Left lung (tissue), 10 donors: ENCODE measurements around the gene RPN2. TPM values are rescaled to one million over a fixed set of nuclear protein-coding genes. Genes with fewer than 3 reads are reported as not detected.

Experiments
- ATAC-seq: fragments of 200-7000 bp; cut with Tn5 transposase; one replicate; pipeline ENCODE4 v1.9.1; 2020; ENCODE audit warnings: moderate library complexity
- DNase-seq, 4 donors: peaks; one replicate each; pipeline ENCODE4 v3.0.0-alpha.2; 2013 to 2020
- H3K27ac ChIP-seq, 2 donors: fragments of 200-600 bp; sonication (generic) in 1 of 2; one replicate each; pipeline versions ENCODE4 v1.5.0 to v1.8.0; 2020 to 2021
- H3K27me3 ChIP-seq, 2 donors: fragments of 200-600 bp; sonication (generic) in 1 of 2; one replicate each; pipeline versions ENCODE4 v1.5.0 to v1.8.0; 2020 to 2021
- H3K36me3 ChIP-seq, 2 donors: fragments of 200-600 bp; sonication (generic) in 1 of 2; one replicate each; pipeline versions ENCODE4 v1.5.0 to v1.8.0; 2020 to 2021
- H3K4me1 ChIP-seq, 2 donors: fragments of 200-600 bp; one replicate each; pipeline ENCODE4 v1.8.0; 2021
- H3K4me3 ChIP-seq, 2 donors: fragments of 200-600 bp; sonication (generic) in 1 of 2; one replicate each; pipeline versions ENCODE4 v1.5.0 to v1.8.0; 2020 to 2021; ENCODE audit warnings: mild to moderate bottlenecking in 1 of 2
- H3K9me3 ChIP-seq, 2 donors: fragments of 200-600 bp; sonication (generic) in 1 of 2; one replicate each; pipeline versions ENCODE4 v1.5.0 to v1.8.0; 2020 to 2021
- CTCF ChIP-seq, 2 donors: fragments of 200-600 bp; sonication (generic) in 1 of 2; IDR thresholded peaks; one replicate each; pipeline versions ENCODE4 v1.5.0 to v1.8.0; 2021; ENCODE audit warnings: antibody characterized with exemption in 2 of 2
- intact Hi-C, 2 donors: fragments of 100-400 bp; cut with DNase I; formaldehyde crosslinking; loops; one replicate each; pipeline versions ENCODE4 v1.11.2 to v1.14.2; 2022
- polyA plus RNA-seq, 6 donors: library from polyadenylated mRNA; unstranded; fragments of 120-200 nt; gene quantifications; one replicate each; pipeline ENCODE4 v1.2.1, GENCODE V29; 2013; ENCODE audit not compliant: insufficient read length in 6 of 6
- total RNA-seq, 2 donors: library from RNA; stranded (reverse); fragmentation: NEBNext Ultra II Directional; extraction: Animal tissue kit (Norgen Biotek cat#: 25700); gene quantifications; one replicate each; pipeline ENCODE4 v1.2.1, GENCODE V29; 2021
- donor health status: DM: no; HTN: yes; CAD: no.
- donor health status: DM: no; HTN: no; CAD: no.

Gene RPN2
- total and polyA plus RNA-seq, 8 donors: 202 to 269 (median 229) TPM

- Histone ChIP-seq H3K36me3 (peaks cover 0 to 100% of the 10 kb centered on the region in 2 donors), H3K27ac (no peak overlapping the region), H3K9me3 (no peaks in the 10 kb centered on the region), H3K27me3 (no peaks in the 10 kb centered on the region), H3K4me1 (no peaks in the 10 kb centered on the region), H3K4me3 (no peak overlapping the region)
- intact Hi-C loops: no loop called here
- no peak for TF ChIP-seq CTCF (IDR thresholded peaks at IDR 0.05)
- no peak for DNase-seq
- ATAC-seq: no peak
Observed at GRCh38 chr20:37237656-37238055, 58.5 kb downstream of the RPN2 start.

GRCh38 chr20:37238426-37238825, 59.3 kb downstream of the RPN2 start:
- TF ChIP-seq CTCF (IDR thresholded peaks at IDR 0.05): no peak

GRCh38 chr20:37238935-37239451, 59.9 kb downstream of the RPN2 start:
- H3K9me3 ChIP-seq: no peaks in the 10 kb centered on the region
- no peaks in the 10 kb centered on the region for H3K4me1 ChIP-seq
- H3K36me3 ChIP-seq: peaks cover 0 to 100% of the 10 kb centered on the region in 2 donors
- TF ChIP-seq CTCF (IDR thresholded peaks at IDR 0.05): no peak
- peak overlapping the region in 1 of 2 donors; percentile 1 for H3K27ac ChIP-seq
- ATAC-seq: peak; percentile 13
- no peak overlapping the region for H3K4me3 ChIP-seq
- peak in 2 of 4 donors; percentile 20 to 37 for DNase-seq
- intact Hi-C loops: no loop called here
- no peaks in the 10 kb centered on the region for H3K27me3 ChIP-seq

More at GRCh38 chr20:37238426-37238825, 59.3 kb downstream of the RPN2 start:
- ATAC-seq (no peak), DNase-seq (no peak)
- no peaks in the 10 kb centered on the region for H3K4me1 ChIP-seq
- no peaks in the 10 kb centered on the region for H3K27me3 ChIP-seq
- peaks cover 0 to 100% of the 10 kb centered on the region in 2 donors for H3K36me3 ChIP-seq
- intact Hi-C loops: no loop called here
- H3K9me3 ChIP-seq: no peaks in the 10 kb centered on the region
- H3K4me3 ChIP-seq: no peak overlapping the region
- no peak overlapping the region for H3K27ac ChIP-seq

- H3K4me3 ChIP-seq: no peak overlapping the region
- peaks cover 0 to 98% of the 10 kb centered on the region in 2 donors for H3K36me3 ChIP-seq
- H3K4me1 ChIP-seq: no peaks in the 10 kb centered on the region
- no peak for DNase-seq
- H3K27ac ChIP-seq: no peak overlapping the region
- H3K27me3 ChIP-seq: no peaks in the 10 kb centered on the region
- H3K9me3 ChIP-seq: no peaks in the 10 kb centered on the region
- intact Hi-C loops: no loop called here
- no peak for TF ChIP-seq CTCF (IDR thresholded peaks at IDR 0.05)
- no peak for ATAC-seq
Observed at GRCh38 chr20:37240337-37241067, 61.4 kb downstream of the RPN2 start.

- intact Hi-C loops: no loop called here
- Histone ChIP-seq H3K4me3 (no peak overlapping the region), H3K27me3 (no peaks in the 10 kb centered on the region), H3K4me1 (no peaks in the 10 kb centered on the region), H3K36me3 (peaks cover 0 to 78% of the 10 kb centered on the region in 2 donors), H3K27ac (no peak overlapping the region), H3K9me3 (no peaks in the 10 kb centered on the region)
- no peak for TF ChIP-seq CTCF (IDR thresholded peaks at IDR 0.05)
- ATAC-seq (no peak), DNase-seq (no peak)
Observed at GRCh38 chr20:37242503-37242902, 63.4 kb downstream of the RPN2 start.
